ENCODE data around the gene VPS33A. TPM values are rescaled to one million over a fixed set of nuclear protein-coding genes. Genes with fewer than 3 reads are reported as not detected.

VPS33A gene
- total and polyA plus RNA-seq, 2 experiments from 2014 or later = 19.5 to 48.0 TPM

GRCh38 chr12:122197612-122197966 lies 68.7 kb downstream of the VPS33A start:
- H3K27me3 Mint-ChIP-seq (ENCODE audit: insufficient read depth, low read depth, poor library complexity) = peaks cover 8% of the 10 kb centered on the region

GRCh38 chr12:122195405-122195804 lies 70.9 kb downstream of the VPS33A start:
- Histone ChIP-seq H3K79me2 (replicated peaks; ENCODE audit: insufficient read depth) (no peaks in the 10 kb centered on the region), H3K36me3 (ENCODE audit: insufficient read depth) (no peaks in the 10 kb centered on the region), H4K20me1 (replicated peaks; ENCODE audit: insufficient read depth) (no peaks in the 10 kb centered on the region), H3K4me3 (no peak overlapping the region), H3K27ac (ENCODE audit: low read depth) (no peak overlapping the region), H2AFZ (no peak overlapping the region), H3K4me1 (ENCODE audit: insufficient read depth) (no peaks in the 10 kb centered on the region), H3K27me3 (ENCODE audit: insufficient read depth) (no peaks in the 10 kb centered on the region), H3K4me2 (no peak overlapping the region), H3F3A (replicated peaks; ENCODE audit: low read depth) (no peaks in the 10 kb centered on the region), H3K9me2 (ENCODE audit: insufficient read depth) (no peaks in the 10 kb centered on the region; the same call in 1 of the 2 replicates)
- ATAC-seq (no peak), DNase-seq (ENCODE audit: low spot score) (no peak)
- TF ChIP-seq ZNF114 (CRISPR knock-in tag; IDR thresholded peaks at IDR 0.05) (no peak), NANOG (IDR thresholded peaks at IDR 0.05; ENCODE audit: borderline replicate concordance) (no peak), EZH2phosphoT487 (IDR thresholded peaks at IDR 0.05; ENCODE audit: unreplicated experiment) (no peak), ZNF331 (CRISPR knock-in tag; IDR thresholded peaks at IDR 0.05; ENCODE audit: low read depth) (no peak), REST (IDR thresholded peaks at IDR 0.05; ENCODE audit: unreplicated experiment) (no peak), CREB1 (CRISPR knock-in tag; IDR thresholded peaks at IDR 0.05; ENCODE audit: low read depth) (no peak), EZH2 (IDR thresholded peaks at IDR 0.05; ENCODE audit: low read depth, unreplicated experiment) (no peak), STAT1 (IDR thresholded peaks at IDR 0.05; ENCODE audit: unreplicated experiment) (no peak)
- Mint-ChIP-seq H3K4me3 (no peak overlapping the region), H3K27ac (no peak overlapping the region), H3K36me3 (ENCODE audit: low read depth) (no peaks in the 10 kb centered on the region), H3K27me3 (ENCODE audit: insufficient read depth, low read depth, poor library complexity) (peaks cover 2% of the 10 kb centered on the region), H3K4me1 (peaks cover 5% of the 10 kb centered on the region), H3K9me3 (peaks cover 7% of the 10 kb centered on the region; the same call in 1 of the 3 replicates)

More at GRCh38 chr12:122197612-122197966, 68.7 kb downstream of the VPS33A start:
- H3K4me1 ChIP-seq (ENCODE audit: insufficient read depth) = no peaks in the 10 kb centered on the region
- no peak overlapping the region for H3K4me3 Mint-ChIP-seq
- no peaks in the 10 kb centered on the region for H4K20me1 ChIP-seq (replicated peaks; ENCODE audit: insufficient read depth)
- H3K27me3 ChIP-seq (ENCODE audit: insufficient read depth) = peaks cover 10% of the 10 kb centered on the region
- H3K9me3 Mint-ChIP-seq = peaks cover 7% of the 10 kb centered on the region; the same call in 1 of the 3 replicates
- no peaks in the 10 kb centered on the region for H3K79me2 ChIP-seq (replicated peaks; ENCODE audit: insufficient read depth)
- H3K4me2 ChIP-seq = no peak overlapping the region
- no peak for DNase-seq (ENCODE audit: low spot score)
- H3K27ac ChIP-seq (ENCODE audit: low read depth) = no peak overlapping the region
- ATAC-seq = no peak
- H3F3A ChIP-seq (replicated peaks; ENCODE audit: low read depth) = no peaks in the 10 kb centered on the region
- peaks cover 5% of the 10 kb centered on the region for H3K4me1 Mint-ChIP-seq
- no peaks in the 10 kb centered on the region for H3K36me3 Mint-ChIP-seq (ENCODE audit: low read depth)
- H2AFZ ChIP-seq = 0 out of 2 replicates have a peak overlapping the region, but pooled peaks have one; percentile 49
- no peak overlapping the region for H3K27ac Mint-ChIP-seq
- no peak overlapping the region for H3K4me3 ChIP-seq
- TF ChIP-seq STAT1 (IDR thresholded peaks at IDR 0.05; ENCODE audit: unreplicated experiment) (no peak), CTCF (conservative IDR thresholded peaks at IDR 0.05; ENCODE audit: low read depth in 2 of 2) (no peak), EZH2phosphoT487 (IDR thresholded peaks at IDR 0.05; ENCODE audit: unreplicated experiment) (no peak), JUNB (IDR thresholded peaks at IDR 0.05; ENCODE audit: unreplicated experiment) (no peak), EZH2 (IDR thresholded peaks at IDR 0.05; ENCODE audit: low read depth, unreplicated experiment) (no peak), ZNF331 (CRISPR knock-in tag; IDR thresholded peaks at IDR 0.05; ENCODE audit: low read depth) (no peak), POLR2AphosphoS5 (IDR thresholded peaks at IDR 0.05; ENCODE audit: low read depth) (no peak)
- no peaks in the 10 kb centered on the region; the same call in 1 of the 2 replicates for H3K9me2 ChIP-seq (ENCODE audit: insufficient read depth)
- H3K36me3 ChIP-seq (ENCODE audit: insufficient read depth) = no peaks in the 10 kb centered on the region

All from GM23338 (cell line).